HepG2 (cell line): ENCODE data around the gene DEFB123. TPM values are rescaled to one million over a fixed set of nuclear protein-coding genes. Genes with fewer than 3 reads are reported as not detected.

Experiments used
- ATAC-seq: fragments of 200-7000 bp; cut with Tn5 transposase; 3 replicates; pipeline ENCODE4 v1.9.1; 2020; ENCODE audit warnings: mild to moderate bottlenecking, moderate library complexity
- BruUV-seq: library from RNA; stranded (reverse); fragments of 400-500 nt; replicated peaks from 2 replicates; lab custom pipeline; 2021; lab: Mats Ljungman, UMichigan
- CTCF ChIA-PET: fragments of 300-600 bp; formaldehyde crosslinking; extraction: SDS; loops from one replicate; lab custom pipeline; 2021; ENCODE audit warnings: low total read pairs, inconsistent platforms, low intra/inter-chr PET ratio; lab: Yijun Ruan, JAX
- POLR2A ChIA-PET: fragments of 350-600 bp; sonication (Branson Sonifier 250); formaldehyde crosslinking; loops from one replicate; lab custom pipeline; 2020; ENCODE audit warnings: antibody characterized with exemption, inconsistent platforms; lab: Yijun Ruan, JAX
- DNase-seq: peaks from one replicate; pipeline ENCODE4 v3.0.0-alpha.2; 2015; ENCODE audit warnings: low spot score
- FAIRE-seq: peaks from 3 replicates; lab custom pipeline; 2011; peaks lifted over from hg19 to GRCh38; lab: Jason Lieb, UNC
- H2AFZ ChIP-seq: one replicate; pipeline ENCODE4 v1.6.1; 2011; ENCODE audit warnings: low read length, inconsistent platforms
- H3K27ac ChIP-seq: fragments of 300-600 bp; 3 replicates; pipeline ENCODE4 v1.8.0; 2011; ENCODE audit warnings: mixed run types, mild to moderate bottlenecking, mixed read lengths, low read length, inconsistent platforms; ENCODE audit not compliant: insufficient read depth; ENCODE audit errors: extremely low read length
- H3K27me3 ChIP-seq, 2 experiments: fragments of 200-600 bp in 1 of 2; 2 replicates in 1 of 2; 3 replicates in 1 of 2; pipeline versions ENCODE4 v1.6.0 to v1.8.0; 2011; ENCODE audit warnings: low read length in 2 of 2, mild to moderate bottlenecking in 2 of 2, moderate library complexity in 2 of 2, inconsistent platforms in 1 of 2; ENCODE audit not compliant: insufficient read depth in 2 of 2, control insufficient read depth in 1 of 2
- H3K36me3 ChIP-seq, 2 experiments: fragments of 200-600 bp in 1 of 2; replicated peaks in 1 of 2; 2 replicates in 1 of 2; 3 replicates in 1 of 2; pipeline versions ENCODE4 v1.5.1 to v1.8.0; 2011; ENCODE audit warnings: low read length in 2 of 2, inconsistent platforms in 1 of 2; ENCODE audit not compliant: insufficient read depth in 2 of 2, control insufficient read depth in 1 of 2
- H3K4me1 ChIP-seq: 2 replicates; pipeline ENCODE4 v1.5.1; 2012; ENCODE audit warnings: low read length, inconsistent platforms; ENCODE audit not compliant: insufficient read depth
- H3K4me2 ChIP-seq: 2 replicates; pipeline ENCODE4 v1.6.0; 2011; ENCODE audit warnings: low read depth, low read length, inconsistent platforms
- H3K4me3 ChIP-seq, 3 experiments: fragments of 200-600 bp in 1 of 3; sonication (generic), shearing (Covaris generic) in 1 of 3; replicated peaks in 1 of 3; 2 replicates each; pipeline ENCODE4 v1.5.1; 2011 to 2016; ENCODE audit warnings: low read length in 3 of 3, inconsistent platforms in 2 of 3, low read depth in 2 of 3, mild to moderate bottlenecking in 2 of 3, control low read depth in 1 of 3, mixed read lengths in 1 of 3; ENCODE audit not compliant: insufficient read depth in 1 of 3
- H3K79me2 ChIP-seq: one replicate; pipeline ENCODE4 v1.6.1; 2011; ENCODE audit warnings: low read length, inconsistent platforms; ENCODE audit not compliant: insufficient read depth
- H3K9ac ChIP-seq: 2 replicates; pipeline ENCODE4 v1.6.0; 2011; ENCODE audit warnings: mild to moderate bottlenecking, low read depth, low read length, inconsistent platforms; ENCODE audit not compliant: insufficient read depth
- H3K9me3 ChIP-seq: 2 replicates; pipeline ENCODE4 v1.5.1; 2012; ENCODE audit warnings: mild to moderate bottlenecking, low read length
- H4K20me1 ChIP-seq: 2 replicates; pipeline ENCODE4 v1.6.0; 2011; ENCODE audit warnings: inconsistent platforms, mild to moderate bottlenecking, low read length, moderate library complexity; ENCODE audit not compliant: insufficient read depth
- BCL6 ChIP-seq: IDR thresholded peaks from 2 replicates; pipeline ENCODE4 v1.6.1; 2016; ENCODE audit warnings: missing genetic modification reagents, missing compliant biosample characterization
- FOSL2 ChIP-seq: sonication (generic); formaldehyde crosslinking; IDR thresholded peaks from 2 replicates; pipeline ENCODE4 v1.4.0; 2020; ENCODE audit warnings: missing genetic modification reagents
- HOXA7 ChIP-seq: sonication (generic); formaldehyde crosslinking; IDR thresholded peaks from 2 replicates; pipeline ENCODE4 v1.8.1; 2022; ENCODE audit warnings: mild to moderate bottlenecking, missing genetic modification reagents, moderate library complexity
- MXD4 ChIP-seq: IDR thresholded peaks from 2 replicates; pipeline ENCODE4 v1.6.1; 2016; ENCODE audit warnings: mild to moderate bottlenecking, missing biosample characterization, missing genetic modification reagents
- NAIF1 ChIP-seq: sonication (generic); formaldehyde crosslinking; IDR thresholded peaks from 2 replicates; pipeline ENCODE4 v1.5.0; 2020; ENCODE audit warnings: mild to moderate bottlenecking, missing genetic modification reagents, borderline replicate concordance
- NRL ChIP-seq: sonication (generic); formaldehyde crosslinking; IDR thresholded peaks from 2 replicates; pipeline ENCODE4 v1.5.0; 2020; ENCODE audit warnings: missing genetic modification reagents, mild to moderate bottlenecking, moderate library complexity, borderline replicate concordance
- RFX3 ChIP-seq: IDR thresholded peaks from 2 replicates; pipeline ENCODE4 v1.6.1; 2016; ENCODE audit warnings: missing biosample characterization, missing genetic modification reagents
- SMAD1 ChIP-seq: sonication (generic); formaldehyde crosslinking; IDR thresholded peaks from 2 replicates; pipeline ENCODE4 v1.4.0; 2020; ENCODE audit warnings: missing genetic modification reagents, low read depth, mild to moderate bottlenecking, borderline replicate concordance
- ZNF3 ChIP-seq: IDR thresholded peaks from 2 replicates; pipeline ENCODE4 v1.7.0; 2017; ENCODE audit warnings: inconsistent platforms
- ZNF329 ChIP-seq: sonication (generic); formaldehyde crosslinking; IDR thresholded peaks from 2 replicates; pipeline ENCODE4 v1.9.0; 2021; ENCODE audit warnings: low read depth, mild to moderate bottlenecking, missing genetic modification reagents
- ZNF350 ChIP-seq: sonication (generic); formaldehyde crosslinking; IDR thresholded peaks from 2 replicates; pipeline ENCODE4 v1.4.0; 2020; ENCODE audit warnings: mild to moderate bottlenecking, low read depth, missing genetic modification reagents, borderline replicate concordance
- ZNF572 ChIP-seq: sonication (generic); formaldehyde crosslinking; IDR thresholded peaks from 2 replicates; pipeline ENCODE4 v1.5.1; 2020; ENCODE audit warnings: mild to moderate bottlenecking, missing genetic modification reagents
- ZNF652 ChIP-seq: IDR thresholded peaks from 2 replicates; pipeline ENCODE4 v1.6.1; 2016; ENCODE audit warnings: low read depth, borderline replicate concordance
- ZNF660 ChIP-seq: sonication (generic); formaldehyde crosslinking; IDR thresholded peaks from 2 replicates; pipeline ENCODE4 v1.5.1; 2020; ENCODE audit warnings: mild to moderate bottlenecking, low read depth, missing genetic modification reagents, borderline replicate concordance
- WGBS: methylation state at CpG from one replicate; pipeline ENCODE4 v1.1.6; 2017; ENCODE audit warnings: low lambda C conversion rate; 5-methylcytosine and 5-hydroxymethylcytosine counted together
- in situ Hi-C: cut with HindIII; loops from 2 replicates; pipeline ENCODE4 v1.10.0; 2017; ENCODE audit warnings: low pct_unique_long_range_greater_than_20kb; ENCODE audit not compliant: extremely low pct_ligation_motif_present
- intact Hi-C: fragments of 100-400 bp; cut with micrococcal nuclease; formaldehyde crosslinking; loops from one replicate; pipeline ENCODE4 v1.10.0; 2022; ENCODE audit not compliant: unreplicated experiment
- polyA plus RNA-seq, 8 experiments: library from polyadenylated mRNA; depleted of rRNA in 3 of 8; stranded (reverse) in 7 of 8; unstranded in 1 of 8; fragments of >200 nt; fragmentation: Illumina TruSeq in 4 of 8; extraction: Trizol in 4 of 8; gene quantifications; 2 replicates each; pipeline versions ENCODE4 v1.2.1 to v1.2.3, GENCODE V29; 2011 to 2016; ENCODE audit warnings: low read depth in 4 of 8, missing spikeins in 1 of 8, mixed read lengths in 1 of 8; ENCODE audit not compliant: insufficient read depth in 1 of 8
- total RNA-seq, 5 experiments: library from RNA; depleted of rRNA; stranded (reverse); fragments of >200 nt; fragmentation: Illumina TruSeq; extraction: Trizol; gene quantifications; 2 replicates each; pipeline ENCODE4 v1.2.3, GENCODE V29; 2016; ENCODE audit warnings: low read depth in 1 of 5
- TF ChIP-seq, protein P1 (sequence below): sonication (generic); formaldehyde crosslinking; IDR thresholded peaks from 2 replicates; pipeline ENCODE4 v1.5.1; 2020; ENCODE audit warnings: missing genetic modification reagents, mild to moderate bottlenecking, borderline replicate concordance
- TF ChIP-seq, protein P2 (sequence below): sonication (generic); formaldehyde crosslinking; IDR thresholded peaks from 2 replicates; pipeline ENCODE4 v1.5.0; 2020; ENCODE audit warnings: missing genetic modification reagents
- TF ChIP-seq, protein P3 (sequence below): IDR thresholded peaks from 2 replicates; pipeline ENCODE4 v1.6.1; 2016; ENCODE audit warnings: missing biosample characterization, missing genetic modification reagents, low read depth

Gene DEFB123
- total and polyA plus RNA-seq, 2 of the 13 experiments (the other 11 are each of a cell fraction or from before 2014, with no cell fraction given): not detected

DNA sequence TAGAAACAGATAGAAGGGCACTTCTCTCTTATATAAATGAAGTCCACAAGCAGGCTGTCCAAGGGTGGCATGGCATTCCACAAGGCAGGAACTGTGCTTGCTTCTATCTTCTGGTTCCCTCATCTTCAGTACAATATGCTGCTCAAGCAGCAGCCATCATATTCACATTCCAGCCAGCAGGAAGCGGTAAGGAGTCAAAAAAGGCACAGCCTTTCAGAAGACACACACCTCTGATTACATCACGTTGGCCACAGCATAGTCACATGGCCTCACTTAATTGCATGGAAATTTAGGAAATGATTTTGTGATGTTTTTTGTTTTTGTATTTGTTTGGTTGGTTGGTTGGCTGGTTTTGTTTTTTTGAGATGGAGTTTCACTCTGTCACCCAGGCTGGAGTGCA is 53.7 kb downstream of the DEFB123 start (continued):
- TF ChIP-seq BCL6 (no peak), ZNF329 (CRISPR knock-in tag) (no peak), HOXA7 (CRISPR knock-in tag) (no peak)
- TF ChIP-seq, protein P1, sequence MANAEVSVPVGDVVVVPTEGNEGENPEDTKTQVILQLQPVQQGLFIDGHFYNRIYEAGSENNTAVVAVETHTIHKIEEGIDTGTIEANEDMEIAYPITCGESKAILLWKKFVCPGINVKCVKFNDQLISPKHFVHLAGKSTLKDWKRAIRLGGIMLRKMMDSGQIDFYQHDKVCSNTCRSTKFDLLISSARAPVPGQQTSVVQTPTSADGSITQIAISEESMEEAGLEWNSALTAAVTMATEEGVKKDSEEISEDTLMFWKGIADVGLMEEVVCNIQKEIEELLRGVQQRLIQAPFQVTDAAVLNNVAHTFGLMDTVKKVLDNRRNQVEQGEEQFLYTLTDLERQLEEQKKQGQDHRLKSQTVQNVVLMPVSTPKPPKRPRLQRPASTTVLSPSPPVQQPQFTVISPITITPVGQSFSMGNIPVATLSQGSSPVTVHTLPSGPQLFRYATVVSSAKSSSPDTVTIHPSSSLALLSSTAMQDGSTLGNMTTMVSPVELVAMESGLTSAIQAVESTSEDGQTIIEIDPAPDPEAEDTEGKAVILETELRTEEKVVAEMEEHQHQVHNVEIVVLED: no peak
- TF ChIP-seq, protein P2, sequence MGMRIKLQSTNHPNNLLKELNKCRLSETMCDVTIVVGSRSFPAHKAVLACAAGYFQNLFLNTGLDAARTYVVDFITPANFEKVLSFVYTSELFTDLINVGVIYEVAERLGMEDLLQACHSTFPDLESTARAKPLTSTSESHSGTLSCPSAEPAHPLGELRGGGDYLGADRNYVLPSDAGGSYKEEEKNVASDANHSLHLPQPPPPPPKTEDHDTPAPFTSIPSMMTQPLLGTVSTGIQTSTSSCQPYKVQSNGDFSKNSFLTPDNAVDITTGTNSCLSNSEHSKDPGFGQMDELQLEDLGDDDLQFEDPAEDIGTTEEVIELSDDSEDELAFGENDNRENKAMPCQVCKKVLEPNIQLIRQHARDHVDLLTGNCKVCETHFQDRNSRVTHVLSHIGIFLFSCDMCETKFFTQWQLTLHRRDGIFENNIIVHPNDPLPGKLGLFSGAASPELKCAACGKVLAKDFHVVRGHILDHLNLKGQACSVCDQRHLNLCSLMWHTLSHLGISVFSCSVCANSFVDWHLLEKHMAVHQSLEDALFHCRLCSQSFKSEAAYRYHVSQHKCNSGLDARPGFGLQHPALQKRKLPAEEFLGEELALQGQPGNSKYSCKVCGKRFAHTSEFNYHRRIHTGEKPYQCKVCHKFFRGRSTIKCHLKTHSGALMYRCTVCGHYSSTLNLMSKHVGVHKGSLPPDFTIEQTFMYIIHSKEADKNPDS (CRISPR knock-in tag): no peak

DNA sequence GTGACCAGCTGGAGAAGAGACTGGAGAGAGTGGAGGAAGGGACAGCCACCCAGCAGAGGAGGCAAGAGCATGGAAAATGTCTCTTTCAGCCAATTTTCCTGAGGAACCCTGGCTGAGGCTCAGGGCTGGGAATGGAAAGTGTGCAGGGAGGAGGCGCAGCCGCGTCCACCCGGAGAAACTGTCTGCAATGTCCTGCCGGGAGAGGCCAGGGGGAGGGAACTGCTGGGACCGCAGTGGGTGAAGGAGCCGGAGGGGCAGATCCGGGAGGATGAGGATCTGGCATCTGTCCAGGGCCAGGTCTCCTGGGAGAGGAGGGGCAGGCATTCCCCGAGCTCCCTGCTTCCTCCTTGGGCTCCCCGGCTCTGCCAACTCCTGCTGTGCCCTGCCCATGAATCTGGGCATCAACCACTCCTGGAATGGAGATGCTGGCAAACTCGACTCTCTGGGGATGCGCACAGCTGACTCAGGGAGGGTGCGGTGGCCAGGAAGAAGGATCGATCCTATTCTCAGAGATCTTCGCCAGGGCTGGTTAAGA is 56.4 kb downstream of the DEFB123 start:
- ChIA-PET CTCF (no interaction called here), POLR2A (no interaction called here)
- Histone ChIP-seq H3K9ac (no peak overlapping the region), H3K27me3 (peaks cover 6 to 26% of the 10 kb centered on the region in 2 experiments; a peak in 2 of 5 replicates), H3K4me2 (no peak overlapping the region), H2AFZ (no peak overlapping the region), H3K4me3 (no peak overlapping the region), H3K27ac (no peak overlapping the region), H3K79me2 (no peaks in the 10 kb centered on the region), H3K9me3 (no peaks in the 10 kb centered on the region), H3K4me1 (no peaks in the 10 kb centered on the region), H3K36me3 (no peaks in the 10 kb centered on the region), H4K20me1 (no peaks in the 10 kb centered on the region)
- ATAC-seq (no peak), DNase-seq (no peak), FAIRE-seq (no peak)
- BruUV-seq: no TSS peak
- intact Hi-C loops: no loop called here
- WGBS: 6% methylated on average over 15 of the region's 15 CpGs
- in situ Hi-C loops: loop anchor here (5.0 kb wide), 2 partner anchors 35 to 85 kb away; no protein-coding TSS in a partner anchor
- TF ChIP-seq NAIF1 (CRISPR knock-in tag) (no peak), NRL (CRISPR knock-in tag) (no peak), ZNF652 (CRISPR knock-in tag) (no peak), ZNF3 (CRISPR knock-in tag) (no peak), RFX3 (no peak), FOSL2 (no peak), ZNF572 (CRISPR knock-in tag) (no peak), ZNF660 (no peak), SMAD1 (CRISPR knock-in tag) (no peak), MXD4 (CRISPR knock-in tag) (no peak), ZNF350 (no peak)
- TF ChIP-seq, protein P3, sequence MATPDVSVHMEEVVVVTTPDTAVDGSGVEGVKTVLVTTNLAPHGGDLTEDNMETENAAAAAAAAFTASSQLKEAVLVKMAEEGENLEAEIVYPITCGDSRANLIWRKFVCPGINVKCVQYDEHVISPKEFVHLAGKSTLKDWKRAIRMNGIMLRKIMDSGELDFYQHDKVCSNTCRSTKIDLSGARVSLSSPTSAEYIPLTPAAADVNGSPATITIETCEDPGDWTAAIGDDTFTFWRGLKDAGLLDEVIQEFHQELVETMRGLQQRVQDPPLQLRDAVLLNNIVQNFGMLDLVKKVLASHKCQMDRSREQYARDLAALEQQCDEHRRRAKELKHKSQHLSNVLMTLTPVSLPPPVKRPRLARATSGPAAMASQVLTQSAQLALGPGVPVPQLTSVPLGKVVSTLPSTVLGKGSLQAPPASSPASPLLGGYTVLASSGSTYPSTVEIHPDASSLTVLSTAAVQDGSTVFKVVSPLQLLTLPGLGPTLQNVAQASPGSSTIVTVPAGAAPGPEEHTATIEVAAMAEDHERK: no peak
